Mesothelial cell of epicardium (in vitro differentiated cells): Measurements from ENCODE around the gene PLCXD1. TPM values are rescaled to one million over a fixed set of nuclear protein-coding genes. Genes with fewer than 3 reads are reported as not detected.
A peak's percentile ranks its signal among the peaks of the same experiment; 100 is the strongest.

ENCODE experiments used
- DNase-seq, 2 experiments: peaks; one replicate each; pipeline ENCODE4 v3.0.0; 2021; ENCODE audit warnings: low spot score in 2 of 2; ENCODE audit not compliant: unreplicated experiment in 2 of 2
- H3K27ac Mint-ChIP-seq: 2 replicates; pipeline ENCODE4 v1.8.0; 2021; ENCODE audit warnings: mixed read lengths
- H3K27me3 Mint-ChIP-seq: 2 replicates; pipeline ENCODE4 v1.8.0; 2021; ENCODE audit warnings: low read depth, mixed read lengths
- H3K36me3 Mint-ChIP-seq: 2 replicates; pipeline ENCODE4 v1.8.0; 2021; ENCODE audit warnings: mixed read lengths
- H3K4me1 Mint-ChIP-seq: 2 replicates; pipeline ENCODE4 v1.8.0; 2021; ENCODE audit warnings: mixed read lengths
- H3K4me3 Mint-ChIP-seq: 2 replicates; pipeline ENCODE4 v1.8.0; 2021; ENCODE audit warnings: mild to moderate bottlenecking, moderate library complexity, mixed read lengths
- H3K9me3 Mint-ChIP-seq: 2 replicates; pipeline ENCODE4 v1.8.0; 2021; ENCODE audit warnings: mixed read lengths
- CTCF ChIP-seq: fragments of 200-600 bp; sonication (generic); IDR thresholded peaks from one replicate; pipeline ENCODE4 v1.5.0; 2021; ENCODE audit warnings: antibody characterized with exemption; ENCODE audit not compliant: unreplicated experiment
- total RNA-seq: library from RNA; stranded (reverse); gene quantifications from 3 replicates; pipeline ENCODE4 v1.2.1, GENCODE V29; 2021

The PLCXD1 gene
- total RNA-seq, 1 donor from 2014 or later = 35.0 TPM

GRCh38 chrX:332916-333610 is 51.9 kb downstream of the PLCXD1 start:
- peak in 1 of 2 experiments; percentile 8 for DNase-seq
- peaks cover 30% of the 10 kb centered on the region for H3K36me3 Mint-ChIP-seq
- H3K27me3 Mint-ChIP-seq = no peaks in the 10 kb centered on the region
- H3K4me3 Mint-ChIP-seq = no peak overlapping the region
- no peak for TF ChIP-seq CTCF
- H3K4me1 Mint-ChIP-seq = no peaks in the 10 kb centered on the region
- H3K27ac Mint-ChIP-seq = no peak overlapping the region
- peaks cover 6% of the 10 kb centered on the region for H3K9me3 Mint-ChIP-seq

GRCh38 chrX:333611-334311 is 52.6 kb downstream of the PLCXD1 start:
- peaks cover 36% of the 10 kb centered on the region for H3K36me3 Mint-ChIP-seq
- H3K27ac Mint-ChIP-seq = no peak overlapping the region
- peak in 1 of 2 experiments; percentile 10 for DNase-seq
- no peaks in the 10 kb centered on the region for H3K4me1 Mint-ChIP-seq
- H3K9me3 Mint-ChIP-seq = peaks cover 6% of the 10 kb centered on the region
- no peaks in the 10 kb centered on the region for H3K27me3 Mint-ChIP-seq
- H3K4me3 Mint-ChIP-seq = no peak overlapping the region
- no peak for TF ChIP-seq CTCF

- Mint-ChIP-seq H3K9me3 (peaks cover 6% of the 10 kb centered on the region), H3K27me3 (no peaks in the 10 kb centered on the region), H3K4me1 (no peaks in the 10 kb centered on the region), H3K27ac (no peak overlapping the region), H3K36me3 (peaks cover 38% of the 10 kb centered on the region), H3K4me3 (no peak overlapping the region)
- TF ChIP-seq CTCF = no peak
- peak in 1 of 2 experiments; percentile 15 for DNase-seq
Measured at GRCh38 chrX:334331-334891, 53.2 kb downstream of the PLCXD1 start.

- Mint-ChIP-seq H3K9me3 (peaks cover 6% of the 10 kb centered on the region), H3K27me3 (no peaks in the 10 kb centered on the region), H3K4me1 (no peaks in the 10 kb centered on the region), H3K4me3 (no peak overlapping the region), H3K27ac (no peak overlapping the region), H3K36me3 (peaks cover 38% of the 10 kb centered on the region)
- TF ChIP-seq CTCF = no peak
- no peak for DNase-seq
Measured at GRCh38 chrX:334971-335757, 54.0 kb downstream of the PLCXD1 start.

- no peak overlapping the region for H3K27ac Mint-ChIP-seq
- no peak for TF ChIP-seq CTCF
- H3K9me3 Mint-ChIP-seq = peaks cover 6% of the 10 kb centered on the region
- no peaks in the 10 kb centered on the region for H3K4me1 Mint-ChIP-seq
- no peak overlapping the region for H3K4me3 Mint-ChIP-seq
- H3K36me3 Mint-ChIP-seq = peaks cover 40% of the 10 kb centered on the region
- DNase-seq = no peak
- no peaks in the 10 kb centered on the region for H3K27me3 Mint-ChIP-seq
Measured at GRCh38 chrX:335758-336155, 54.6 kb downstream of the PLCXD1 start.
